ENCODE data around the gene DHX35. TPM values are rescaled to one million over a fixed set of nuclear protein-coding genes. Genes with fewer than 3 reads are reported as not detected.

DHX35 gene
- total and polyA plus RNA-seq, 2 of the 8 experiments (the other 6 are each of a cell fraction or from before 2014, with no cell fraction given), result 21.9 to 27.7 TPM

- no peak for TF ChIP-seq GTF2F1 (IDR thresholded peaks at IDR 0.05; ENCODE audit: borderline replicate concordance, low read depth, low read length)
- TF ChIP-seq EGR1 (IDR thresholded peaks at IDR 0.05; ENCODE audit: borderline replicate concordance, low read depth, low read length), result no peak
- TF ChIP-seq RXRA (IDR thresholded peaks at IDR 0.05; ENCODE audit: insufficient read depth, low read depth, low read length), result no peak
- no peak for TF ChIP-seq SRF (IDR thresholded peaks at IDR 0.05; ENCODE audit: low read depth, low read length)
- TF ChIP-seq RBBP5 (IDR thresholded peaks at IDR 0.05; ENCODE audit: borderline replicate concordance, low read depth, low read length), result no peak
- TF ChIP-seq EP300 (IDR thresholded peaks at IDR 0.05; ENCODE audit: borderline replicate concordance in 1 of 2, low read depth in 2 of 2, low read length in 2 of 2), result no peak
- no peak for TF ChIP-seq JUN (IDR thresholded peaks at IDR 0.05; ENCODE audit: low read depth, low read length)
Observed at GRCh38 chr20:39010496-39010895, 48.4 kb downstream of the DHX35 start (continued).
